ENCODE measurements around the gene MED16. TPM values are rescaled to one million over a fixed set of nuclear protein-coding genes. Genes with fewer than 3 reads are reported as not detected.

The MED16 gene
- total RNA-seq, 1 experiment from 2014 or later: 83.0 TPM

DNA sequence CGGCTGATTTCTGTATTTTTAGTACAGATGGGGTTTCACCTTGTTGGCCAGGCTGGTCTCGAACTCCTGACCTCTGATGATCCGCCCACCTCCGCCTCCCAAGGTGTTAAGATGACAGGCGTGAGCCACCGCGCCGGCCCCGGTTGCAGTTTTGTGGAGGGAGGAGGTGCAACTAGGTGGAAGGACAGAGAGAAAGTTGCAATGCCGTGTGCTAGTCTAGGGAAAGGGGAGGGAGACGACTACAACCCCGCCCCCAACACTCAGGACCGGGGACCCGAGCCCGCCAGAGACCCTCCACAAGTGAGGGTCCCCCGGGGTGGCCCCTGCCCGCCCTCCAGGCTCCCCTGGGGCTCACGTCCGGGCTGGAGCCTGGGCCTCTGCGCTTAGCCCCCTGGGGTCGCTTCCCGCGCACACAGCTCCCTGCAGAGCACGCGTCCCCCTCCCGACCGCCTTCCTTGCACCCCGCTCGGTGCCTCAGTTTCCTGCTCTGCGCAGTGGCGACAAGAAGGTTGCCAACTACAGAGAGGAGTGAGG is 31.6 kb upstream of the MED16 start:
- intact Hi-C loops (cut with micrococcal nuclease; ENCODE audit: unreplicated experiment): loop anchor here (1.0 to 5.0 kb wide), 3 partner anchors 58 to 318 kb away; partner anchors contain the start of gene ATP5F1D
- H3K4me1 ChIP-seq (ENCODE audit: insufficient read depth, low read length, poor library complexity, severe bottlenecking): peaks cover 19% of the 10 kb centered on the region
- H3K27ac ChIP-seq (ENCODE audit: low read depth, low read length, poor library complexity, severe bottlenecking): peak overlapping the region; percentile 92
- H3K9me3 ChIP-seq (ENCODE audit: low read depth, low read length, poor library complexity, severe bottlenecking): no peaks in the 10 kb centered on the region
- peaks cover 3% of the 10 kb centered on the region for H3K36me3 ChIP-seq (ENCODE audit: insufficient read depth, low read length, poor library complexity, severe bottlenecking)
- ChIA-PET POLR2A (ENCODE audit: low non-redundant PET) (no interaction called here), CTCF (interaction anchor here (0.6 kb wide), 1 partner anchor 70 kb away, joined by 3 read pairs; no protein-coding TSS in a partner anchor)
- BruUV-seq (replicated peaks): no TSS peak
- TF ChIP-seq EZH2 (IDR thresholded peaks at IDR 0.05; ENCODE audit: borderline replicate concordance, low read depth, low read length, poor library complexity, severe bottlenecking): no peak
- TF ChIP-seq, protein P1, sequence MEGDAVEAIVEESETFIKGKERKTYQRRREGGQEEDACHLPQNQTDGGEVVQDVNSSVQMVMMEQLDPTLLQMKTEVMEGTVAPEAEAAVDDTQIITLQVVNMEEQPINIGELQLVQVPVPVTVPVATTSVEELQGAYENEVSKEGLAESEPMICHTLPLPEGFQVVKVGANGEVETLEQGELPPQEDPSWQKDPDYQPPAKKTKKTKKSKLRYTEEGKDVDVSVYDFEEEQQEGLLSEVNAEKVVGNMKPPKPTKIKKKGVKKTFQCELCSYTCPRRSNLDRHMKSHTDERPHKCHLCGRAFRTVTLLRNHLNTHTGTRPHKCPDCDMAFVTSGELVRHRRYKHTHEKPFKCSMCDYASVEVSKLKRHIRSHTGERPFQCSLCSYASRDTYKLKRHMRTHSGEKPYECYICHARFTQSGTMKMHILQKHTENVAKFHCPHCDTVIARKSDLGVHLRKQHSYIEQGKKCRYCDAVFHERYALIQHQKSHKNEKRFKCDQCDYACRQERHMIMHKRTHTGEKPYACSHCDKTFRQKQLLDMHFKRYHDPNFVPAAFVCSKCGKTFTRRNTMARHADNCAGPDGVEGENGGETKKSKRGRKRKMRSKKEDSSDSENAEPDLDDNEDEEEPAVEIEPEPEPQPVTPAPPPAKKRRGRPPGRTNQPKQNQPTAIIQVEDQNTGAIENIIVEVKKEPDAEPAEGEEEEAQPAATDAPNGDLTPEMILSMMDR (conservative IDR thresholded peaks at IDR 0.05; ENCODE audit: low read depth, low read length): no peak
- H3K27me3 ChIP-seq (replicated peaks; ENCODE audit: insufficient read depth, low read depth, low read length, poor library complexity): peaks cover 9% of the 10 kb centered on the region
- DNase-seq (ENCODE audit: low spot score): no peak
- H3K4me3 ChIP-seq (ENCODE audit: low read depth, low read length, poor library complexity, severe bottlenecking): peak overlapping the region; percentile 97

DNA sequence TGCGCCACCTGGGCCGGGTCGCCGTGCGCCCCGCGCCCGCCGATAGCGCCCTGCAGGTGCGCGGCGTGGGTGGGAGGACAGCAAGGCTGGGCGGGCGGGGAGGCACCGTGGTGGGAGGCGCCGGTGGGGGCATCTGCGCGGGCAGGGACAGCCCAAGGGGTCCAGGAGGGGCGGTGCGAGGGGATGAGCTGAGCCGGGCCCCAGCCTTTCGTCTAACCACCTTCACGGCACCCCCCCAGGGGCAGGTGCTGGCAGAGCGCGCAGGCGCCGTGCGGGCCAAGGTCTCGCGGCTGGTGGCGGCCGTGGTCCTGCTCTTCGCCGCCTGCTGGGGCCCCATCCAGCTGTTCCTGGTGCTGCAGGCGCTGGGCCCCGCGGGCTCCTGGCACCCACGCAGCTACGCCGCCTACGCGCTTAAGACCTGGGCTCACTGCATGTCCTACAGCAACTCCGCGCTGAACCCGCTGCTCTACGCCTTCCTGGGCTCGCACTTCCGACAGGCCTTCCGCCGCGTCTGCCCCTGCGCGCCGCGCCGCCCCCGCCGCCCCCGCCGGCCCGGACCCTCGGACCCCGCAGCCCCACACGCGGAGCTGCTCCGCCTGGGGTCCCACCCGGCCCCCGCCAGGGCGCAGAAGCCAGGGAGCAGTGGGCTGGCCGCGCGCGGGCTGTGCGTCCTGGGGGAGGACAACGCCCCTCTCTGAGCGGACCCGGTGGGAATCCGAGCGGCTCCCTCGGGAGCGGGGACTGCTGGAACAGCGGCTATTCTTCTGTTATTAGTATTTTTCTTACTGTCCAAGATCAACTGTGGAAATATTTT is 27.3 kb upstream of the MED16 start:
- DNase-seq (ENCODE audit: low spot score): peak; percentile 65
- Histone ChIP-seq H3K36me3 (ENCODE audit: insufficient read depth, low read length, poor library complexity, severe bottlenecking) (no peaks in the 10 kb centered on the region), H3K4me1 (ENCODE audit: insufficient read depth, low read length, poor library complexity, severe bottlenecking) (peaks cover 30% of the 10 kb centered on the region), H3K9me3 (ENCODE audit: low read depth, low read length, poor library complexity, severe bottlenecking) (no peaks in the 10 kb centered on the region), H3K27me3 (replicated peaks; ENCODE audit: insufficient read depth, low read depth, low read length, poor library complexity) (peaks cover 37% of the 10 kb centered on the region), H3K4me3 (ENCODE audit: low read depth, low read length, poor library complexity, severe bottlenecking) (peak overlapping the region; percentile 43), H3K27ac (ENCODE audit: low read depth, low read length, poor library complexity, severe bottlenecking) (no peak overlapping the region)
- BruUV-seq (replicated peaks): no TSS peak
- ChIA-PET CTCF (interaction anchor here (1.2 kb wide), 1 partner anchor 107 kb away, joined by 5 read pairs; no protein-coding TSS in a partner anchor), POLR2A (ENCODE audit: low non-redundant PET) (interaction anchor here (0.6 kb wide), 2 partner anchors 99 to 283 kb away, joined by 3 to 9 read pairs; no protein-coding TSS in a partner anchor)
- TF ChIP-seq EZH2 (IDR thresholded peaks at IDR 0.05; ENCODE audit: borderline replicate concordance, low read depth, low read length, poor library complexity, severe bottlenecking): peak; percentile 35
- TF ChIP-seq, protein P1 (conservative IDR thresholded peaks at IDR 0.05; ENCODE audit: low read depth, low read length): no peak
- intact Hi-C loops (cut with micrococcal nuclease; ENCODE audit: unreplicated experiment): loop anchor here (2.0 to 5.0 kb wide), 4 partner anchors 57 to 322 kb away; partner anchors contain the start of gene ATP5F1D

DNA sequence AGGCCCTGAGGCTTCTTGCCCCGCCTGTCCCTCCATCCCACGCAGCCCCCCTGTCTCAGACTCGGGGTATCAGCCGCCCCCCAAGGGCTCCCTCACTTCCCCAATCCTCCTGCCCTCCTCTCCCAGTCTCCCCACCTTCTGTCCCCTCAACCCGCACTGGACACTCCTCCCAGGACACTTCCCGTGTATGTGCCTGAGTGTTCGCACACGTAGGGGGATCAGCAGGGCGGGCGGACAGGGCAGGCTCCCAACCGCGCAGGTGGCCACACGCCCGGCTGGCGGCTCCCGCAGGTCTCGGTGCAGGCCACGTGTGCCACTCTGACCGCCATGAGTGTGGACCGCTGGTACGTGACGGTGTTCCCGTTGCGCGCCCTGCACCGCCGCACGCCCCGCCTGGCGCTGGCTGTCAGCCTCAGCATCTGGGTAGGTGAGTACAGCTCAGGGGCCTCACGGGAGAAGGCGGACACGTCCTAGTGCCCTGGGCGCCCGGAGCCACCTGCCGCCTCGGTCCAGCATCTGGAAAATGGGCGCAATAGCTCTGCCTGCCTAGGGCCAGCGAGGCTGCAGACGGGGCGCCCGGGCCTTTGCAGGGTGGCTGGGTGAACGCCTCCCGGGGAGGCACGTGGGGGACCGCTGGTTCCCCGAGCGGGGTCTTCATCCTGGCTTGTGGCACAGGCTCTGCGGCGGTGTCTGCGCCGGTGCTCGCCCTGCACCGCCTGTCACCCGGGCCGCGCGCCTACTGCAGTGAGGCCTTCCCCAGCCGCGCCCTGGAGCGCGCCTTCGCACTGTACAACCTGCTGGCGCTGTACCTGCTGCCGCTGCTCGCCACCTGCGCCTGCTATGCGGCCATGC is 26.4 kb upstream of the MED16 start:
- peak; percentile 89 for TF ChIP-seq EZH2 (IDR thresholded peaks at IDR 0.05; ENCODE audit: borderline replicate concordance, low read depth, low read length, poor library complexity, severe bottlenecking)
- TF ChIP-seq, protein P1 (conservative IDR thresholded peaks at IDR 0.05; ENCODE audit: low read depth, low read length): no peak
- Histone ChIP-seq H3K27ac (ENCODE audit: low read depth, low read length, poor library complexity, severe bottlenecking) (no peak overlapping the region), H3K4me1 (ENCODE audit: insufficient read depth, low read length, poor library complexity, severe bottlenecking) (peaks cover 24% of the 10 kb centered on the region), H3K36me3 (ENCODE audit: insufficient read depth, low read length, poor library complexity, severe bottlenecking) (no peaks in the 10 kb centered on the region), H3K9me3 (ENCODE audit: low read depth, low read length, poor library complexity, severe bottlenecking) (no peaks in the 10 kb centered on the region), H3K4me3 (ENCODE audit: low read depth, low read length, poor library complexity, severe bottlenecking) (peak overlapping the region; percentile 43), H3K27me3 (replicated peaks; ENCODE audit: insufficient read depth, low read depth, low read length, poor library complexity) (peaks cover 37% of the 10 kb centered on the region)
- no TSS peak for BruUV-seq (replicated peaks)
- peak; percentile 52 for DNase-seq (ENCODE audit: low spot score)
- POLR2A ChIA-PET (ENCODE audit: low non-redundant PET): interaction anchor here (0.6 kb wide), 1 partner anchor 284 kb away, joined by 3 read pairs; no protein-coding TSS in a partner anchor
- CTCF ChIA-PET: interaction anchor here (1.2 kb wide), 1 partner anchor 106 kb away, joined by 5 read pairs; no protein-coding TSS in a partner anchor
- intact Hi-C loops (cut with micrococcal nuclease; ENCODE audit: unreplicated experiment): loop anchor here (2.0 to 10.0 kb wide), 5 partner anchors 57 to 323 kb away; partner anchors contain the start of genes ATP5F1D and RNF126
